IMR-90 (cell line): ENCODE results near the gene OPHN1. TPM values are rescaled to one million over a fixed set of nuclear protein-coding genes. Genes with fewer than 3 reads are reported as not detected.

Source experiments
- ATAC-seq: fragments of 200-7000 bp; cut with Tn5 transposase; 2 replicates; pipeline ENCODE4 v1.9.1; 2020; ENCODE audit warnings: low read depth, mild to moderate bottlenecking, moderate library complexity
- BruUV-seq: library from RNA; stranded (reverse); fragments of 400-500 nt; replicated peaks from 2 replicates; lab custom pipeline; 2021; lab: Mats Ljungman, UMichigan
- CTCF ChIA-PET: fragments of 300-600 bp; formaldehyde crosslinking; extraction: SDS; loops from one replicate; lab custom pipeline; 2021; ENCODE audit warnings: antibody characterized with exemption; lab: Yijun Ruan, JAX
- POLR2A ChIA-PET: fragments of 300-600 bp; sonication (Branson Sonifier 250); formaldehyde crosslinking; loops from one replicate; lab custom pipeline; 2022; ENCODE audit warnings: antibody characterized with exemption; ENCODE audit not compliant: unreplicated experiment; lab: Charles Lee
- DNase-seq: peaks from one replicate; pipeline ENCODE4 v3.0.0; 2013
- H2AFZ ChIP-seq: replicated peaks from 2 replicates; pipeline ENCODE3; 2013; ENCODE audit warnings: low read length, mild to moderate bottlenecking; ENCODE audit not compliant: poor library complexity
- H2AK5ac ChIP-seq: 2 replicates; pipeline ENCODE4 v1.6.1; 2013; ENCODE audit warnings: low read depth, low read length, inconsistent platforms
- H2AK9ac ChIP-seq: replicated peaks from 2 replicates; pipeline ENCODE3; 2013; ENCODE audit warnings: mild to moderate bottlenecking, low read depth, low read length, moderate library complexity; ENCODE audit not compliant: poor library complexity
- H2BK120ac ChIP-seq: 2 replicates; pipeline ENCODE4 v1.6.1; 2013; ENCODE audit warnings: low read depth, low read length, inconsistent platforms
- H2BK15ac ChIP-seq: 3 replicates; pipeline ENCODE4 v1.6.1; 2013; ENCODE audit warnings: low read depth, low read length, inconsistent platforms
- H2BK20ac ChIP-seq: 2 replicates; pipeline ENCODE4 v1.6.1; 2013; ENCODE audit warnings: low read depth, mild to moderate bottlenecking, inconsistent platforms, low read length, moderate library complexity
- H2BK5ac ChIP-seq: 2 replicates; pipeline ENCODE4 v1.6.1; 2013; ENCODE audit warnings: mild to moderate bottlenecking, low read depth, low read length, inconsistent platforms; ENCODE audit not compliant: poor library complexity, severe bottlenecking
- H3K14ac ChIP-seq: replicated peaks from 2 replicates; pipeline ENCODE4 v1.6.1; 2013; ENCODE audit warnings: low read depth, low read length, inconsistent platforms
- H3K18ac ChIP-seq: 2 replicates; pipeline ENCODE4 v1.6.1; 2013; ENCODE audit warnings: low read depth, low read length, control low read depth
- H3K23ac ChIP-seq: 2 replicates; pipeline ENCODE4 v1.6.1; 2013; ENCODE audit warnings: low read depth, low read length, inconsistent platforms
- H3K27ac ChIP-seq: 2 replicates; pipeline ENCODE4 v1.5.1; 2013; ENCODE audit warnings: mild to moderate bottlenecking, control low read depth, low read length; ENCODE audit not compliant: insufficient read depth
- H3K27me3 ChIP-seq: 2 replicates; pipeline ENCODE4 v1.6.1; 2013; ENCODE audit warnings: low read length; ENCODE audit not compliant: control insufficient read depth, insufficient read depth
- H3K36me3 ChIP-seq: 2 replicates; pipeline ENCODE4 v1.6.1; 2013; ENCODE audit warnings: low read length, mixed read lengths; ENCODE audit not compliant: control insufficient read depth, insufficient read depth
- H3K4ac ChIP-seq: 2 replicates; pipeline ENCODE4 v1.6.1; 2013; ENCODE audit warnings: low read depth, low read length, inconsistent platforms
- H3K4me1 ChIP-seq: 2 replicates; pipeline ENCODE4 v1.6.1; 2013; ENCODE audit warnings: low read length, mixed read lengths; ENCODE audit not compliant: control insufficient read depth, insufficient read depth
- H3K4me2 ChIP-seq: 2 replicates; pipeline ENCODE4 v1.6.1; 2013; ENCODE audit warnings: low read depth, mild to moderate bottlenecking, control low read depth, low read length, moderate library complexity
- H3K4me3 ChIP-seq: 2 replicates; pipeline ENCODE4 v1.5.1; 2013; ENCODE audit warnings: low read depth, mild to moderate bottlenecking, control low read depth, low read length, moderate library complexity; ENCODE audit not compliant: insufficient read depth
- H3K56ac ChIP-seq: 2 replicates; pipeline ENCODE4 v1.6.1; 2013; ENCODE audit warnings: low read length, inconsistent platforms; ENCODE audit not compliant: insufficient read depth; ENCODE audit errors: extremely low read depth
- H3K79me1 ChIP-seq, 2 experiments: 2 replicates each; pipeline ENCODE4 v1.6.1; 2013; ENCODE audit warnings: low read length in 2 of 2, inconsistent platforms in 1 of 2, low read depth in 1 of 2
- H3K9ac ChIP-seq: 2 replicates; pipeline ENCODE4 v1.6.1; 2013; ENCODE audit warnings: low read depth, low read length, control low read depth
- H3K9me1 ChIP-seq: 2 replicates; pipeline ENCODE4 v1.6.1; 2013; ENCODE audit warnings: low read length, inconsistent platforms; ENCODE audit not compliant: insufficient read depth
- H3K9me3 ChIP-seq: 2 replicates; pipeline ENCODE4 v1.6.1; 2013; ENCODE audit warnings: low read length; ENCODE audit not compliant: control insufficient read depth, insufficient read depth
- H4K20me1 ChIP-seq: 2 replicates; pipeline ENCODE4 v1.6.1; 2013; ENCODE audit warnings: low read length, inconsistent platforms; ENCODE audit not compliant: insufficient read depth
- H4K5ac ChIP-seq: 2 replicates; pipeline ENCODE4 v1.6.1; 2013; ENCODE audit warnings: mild to moderate bottlenecking, low read depth, low read length, control low read depth
- H4K8ac ChIP-seq, 2 experiments: 2 replicates each; pipeline ENCODE4 v1.6.1; 2013; ENCODE audit warnings: low read depth in 2 of 2, low read length in 2 of 2, control low read depth in 1 of 2, inconsistent platforms in 1 of 2
- H4K91ac ChIP-seq: 2 replicates; pipeline ENCODE4 v1.6.1; 2013; ENCODE audit warnings: low read depth, low read length, inconsistent platforms; ENCODE audit not compliant: insufficient read depth
- MAFK ChIP-seq: IDR thresholded peaks from 2 replicates; pipeline ENCODE4 v1.6.1; 2012; ENCODE audit warnings: low read depth, low read length, improper control_type of control experiment
- SMC3 ChIP-seq: fragments of 150-350 bp; IDR thresholded peaks from 2 replicates; pipeline ENCODE4 v1.6.1; 2016; ENCODE audit warnings: low read depth, mild to moderate bottlenecking, antibody characterized with exemption, low read length, moderate library complexity
- WGBS, 2 experiments: methylation state at CpG; one replicate each; pipeline versions ENCODE4 v1.1.5 to v1.1.7; 2013; ENCODE audit warnings: missing lambda C conversion rate in 2 of 2; ENCODE audit not compliant: insufficient read length in 1 of 2; ENCODE audit errors: extremely low coverage in 2 of 2; 5-methylcytosine and 5-hydroxymethylcytosine counted together
- dilution Hi-C: fragments of 300-500 bp; cut with HindIII; formaldehyde crosslinking; loops from one replicate; pipeline ENCODE4 v1.14.3; 2018; ENCODE audit warnings: low sequenced_read_pairs; ENCODE audit not compliant: unreplicated experiment
- in situ Hi-C: fragments of 300-500 bp; cut with MboI; formaldehyde crosslinking; loops from 3 replicates; pipeline ENCODE4 v1.14.3; 2019; ENCODE audit warnings: low sequenced_read_pairs, inconsistent platforms, mixed read lengths
- intact Hi-C: fragments of 100-400 bp; cut with micrococcal nuclease; formaldehyde crosslinking; loops from 2 replicates; pipeline ENCODE4 v1.10.0; 2022
- polyA plus RNA-seq, 3 experiments: library from polyadenylated mRNA; depleted of rRNA; stranded (reverse); fragments of >200 nt; gene quantifications; 2 replicates each; pipeline ENCODE4 v1.2.3, GENCODE V29; 2012; ENCODE audit warnings: low replicate concordance in 1 of 3
- total RNA-seq: library from RNA; depleted of rRNA; stranded (reverse); fragments of >200 nt; gene quantifications from 2 replicates; pipeline ENCODE4 v1.2.3, GENCODE V29; 2012

OPHN1 gene
- total and polyA plus RNA-seq, 2 of the 4 experiments (the other 2 are of a cell fraction) = 4.0 to 13.1 TPM

DNA sequence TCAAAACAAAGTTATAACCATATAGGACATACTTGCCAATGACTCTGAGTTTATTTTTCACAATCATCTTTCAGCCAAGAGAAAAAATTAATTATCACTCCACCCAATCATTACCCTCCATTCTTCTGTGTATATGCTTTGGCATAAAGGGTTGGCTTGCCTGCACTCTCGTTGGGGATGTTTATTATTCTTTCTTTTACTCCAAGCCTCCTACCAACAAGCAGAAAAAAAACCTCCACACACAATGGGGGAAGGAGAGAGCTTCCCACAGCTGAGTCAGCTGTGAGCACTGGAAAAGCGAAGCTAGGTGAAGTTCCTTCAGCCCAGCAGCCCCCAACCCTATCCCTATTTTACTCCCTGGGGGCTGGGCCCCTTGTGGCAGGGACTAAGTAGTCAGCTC is 1.5 kb downstream of the OPHN1 start:
- Histone ChIP-seq H3K4me3 (no peak overlapping the region), H3K9ac (no peak overlapping the region)
- TF ChIP-seq MAFK (0 out of 2 replicates have a peak, but pooled peaks have one; percentile 4), SMC3 (no peak)

More for the DNA sequence above, 1.5 kb downstream of the OPHN1 start:
- Histone ChIP-seq H2BK15ac (no peak overlapping the region), H4K8ac (no peak overlapping the region), H4K20me1 (no peaks in the 10 kb centered on the region), H3K4ac (no peak overlapping the region), H3K27ac (no peak overlapping the region), H3K27me3 (no peaks in the 10 kb centered on the region), H2AK5ac (no peak overlapping the region), H3K18ac (no peak overlapping the region), H3K4me2 (peak overlapping the region; percentile 99), H3K9me3 (no peaks in the 10 kb centered on the region), H2BK20ac (no peak overlapping the region), H3K4me1 (0 out of 2 replicates have a peak, but pooled peaks cover 5% of the 10 kb centered on the region), H3K79me1 (peaks cover 0 to 16% of the 10 kb centered on the region in 2 experiments; a peak in 3 of 4 replicates), H2AK9ac (no peak overlapping the region), H3K9me1 (no peaks in the 10 kb centered on the region), H4K5ac (no peak overlapping the region), H3K14ac (no peak overlapping the region), H4K91ac (no peak overlapping the region), H3K36me3 (no peaks in the 10 kb centered on the region), H3K23ac (no peak overlapping the region), H2AFZ (no peak overlapping the region), H2BK5ac (no peak overlapping the region), H3K56ac (no peak overlapping the region), H2BK120ac (no peak overlapping the region)
- no TSS peak for BruUV-seq
- ATAC-seq (peak; percentile 31), DNase-seq (peak; percentile 66)
- intact Hi-C loops (loop anchor here (5.0 kb wide), 1 partner anchor 255 kb away; no protein-coding TSS in a partner anchor), dilution Hi-C loops (no loop called here), in situ Hi-C loops (no loop called here)
- no CpG with 5 or more reads among the region's 2 CpGs for WGBS, 2 experiments
- CTCF ChIA-PET = interaction anchor here (0.6 kb wide), 1 partner anchor 124 kb away, joined by 4 read pairs; no protein-coding TSS in a partner anchor
- POLR2A ChIA-PET = interaction anchor here (0.8 kb wide), 1 partner anchor 9 kb away, joined by 3 read pairs; no protein-coding TSS in a partner anchor
